Stimulated activated CD4-positive, alpha-beta T cell treated with anti-CD3 and anti-CD28 coated beads, Interleukin-15, amount 100 ng/mL, for 1 hour (primary cell): ENCODE results near the gene OXNAD1.

Source experiments
- DNase-seq, 2 donors: peaks; one replicate each; pipeline ENCODE4 v3.0.0-alpha.2; 2020; ENCODE audit warnings: low read depth in 1 of 2, low spot score in 1 of 2

The OXNAD1 gene

DNA sequence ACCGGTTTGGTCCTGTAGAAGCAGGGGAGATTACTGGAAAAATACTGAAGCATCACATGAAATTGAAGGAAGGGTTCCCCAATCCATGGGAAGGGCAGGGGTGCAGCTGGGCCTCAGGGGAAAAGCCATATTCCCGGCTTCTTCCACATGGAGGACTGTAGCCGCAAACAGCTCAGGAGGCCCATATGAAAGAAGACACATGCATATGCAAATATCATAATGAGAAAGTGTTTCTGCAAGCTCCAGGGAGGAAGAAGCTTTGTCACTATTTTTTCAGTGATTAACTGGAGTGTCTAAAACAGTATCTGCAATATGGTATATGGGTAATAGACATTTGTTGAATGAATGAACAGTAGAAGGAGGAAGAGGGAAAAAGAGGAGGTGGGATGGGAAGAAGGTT is 19.4 kb upstream of the OXNAD1 start:
- no peak for DNase-seq

DNA sequence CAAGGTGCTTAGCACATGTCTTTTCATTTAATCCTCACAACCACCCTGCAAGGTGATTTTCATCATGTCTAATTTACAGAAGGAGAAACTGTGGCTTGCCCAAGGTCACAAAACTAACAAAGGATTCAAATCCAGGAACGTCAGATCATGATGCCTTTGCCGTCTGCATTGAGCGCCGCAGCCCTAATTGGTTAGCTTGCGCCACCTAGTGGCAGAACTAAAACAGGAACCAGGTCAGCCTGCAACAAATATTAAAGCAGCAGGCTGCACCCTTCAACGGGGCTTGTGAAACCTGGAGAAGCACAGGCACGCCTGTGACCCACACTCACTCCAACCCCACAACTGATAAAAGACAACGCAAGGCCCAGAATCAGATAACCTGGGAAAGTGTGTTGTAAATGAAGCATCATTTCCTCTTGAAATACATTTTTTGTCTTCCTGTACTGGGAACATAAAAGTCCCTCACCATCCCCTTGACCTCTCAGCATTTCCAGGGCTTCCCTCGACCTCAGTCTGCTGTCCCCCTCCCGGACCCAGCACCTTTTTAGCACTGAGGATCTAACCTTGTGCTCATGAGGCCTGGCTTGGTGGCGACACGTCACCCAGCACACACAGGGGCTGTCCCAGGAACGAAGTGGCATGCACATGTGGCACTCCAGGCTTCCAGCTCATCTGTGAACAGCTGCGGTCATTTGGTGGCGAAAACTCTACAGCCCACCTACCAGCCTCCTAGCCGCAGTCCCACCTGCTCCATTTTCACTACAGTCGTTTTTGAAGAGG is 17.5 kb upstream of the OXNAD1 start:
- peak; percentile 40 to 52 for DNase-seq

DNA sequence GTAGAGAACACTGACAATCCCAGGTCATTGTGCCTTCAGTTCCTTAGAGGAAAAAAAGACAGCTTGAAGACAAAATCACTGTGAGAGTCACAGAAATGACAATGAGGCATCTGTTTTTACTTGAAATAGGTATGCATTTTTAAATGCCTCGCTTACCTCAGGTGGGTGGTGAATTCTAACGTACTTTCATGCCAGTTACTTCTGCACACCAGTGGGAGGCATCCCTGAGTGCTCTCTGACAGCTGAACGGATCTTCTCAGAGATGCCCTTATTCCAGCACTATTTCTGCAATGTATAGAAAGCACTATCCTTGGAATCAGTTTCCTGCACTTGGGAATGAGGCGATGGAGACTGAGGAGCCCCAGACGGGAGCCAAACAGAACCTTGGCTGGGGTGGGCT is 16.5 kb upstream of the OXNAD1 start:
- DNase-seq = no peak

DNA sequence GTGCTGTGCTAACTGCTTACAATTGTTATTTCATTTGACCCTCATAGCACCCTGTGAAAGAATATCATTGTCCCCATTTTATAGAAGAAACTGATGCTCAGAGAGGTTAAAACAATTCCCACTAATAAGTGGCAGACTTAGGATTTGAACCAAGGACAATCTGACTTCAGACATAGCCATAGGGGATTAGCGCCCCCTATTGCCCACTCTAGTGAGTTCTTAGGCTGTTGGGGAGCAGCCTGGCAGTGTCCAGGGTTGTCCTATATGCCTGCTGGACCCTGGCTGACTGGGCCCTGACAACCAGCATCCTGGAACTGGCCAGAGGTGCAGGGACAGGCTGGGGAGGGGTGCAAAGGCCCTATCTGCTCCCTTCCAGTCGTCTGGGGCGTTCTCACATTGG is 15.7 kb upstream of the OXNAD1 start:
- no peak for DNase-seq

DNA sequence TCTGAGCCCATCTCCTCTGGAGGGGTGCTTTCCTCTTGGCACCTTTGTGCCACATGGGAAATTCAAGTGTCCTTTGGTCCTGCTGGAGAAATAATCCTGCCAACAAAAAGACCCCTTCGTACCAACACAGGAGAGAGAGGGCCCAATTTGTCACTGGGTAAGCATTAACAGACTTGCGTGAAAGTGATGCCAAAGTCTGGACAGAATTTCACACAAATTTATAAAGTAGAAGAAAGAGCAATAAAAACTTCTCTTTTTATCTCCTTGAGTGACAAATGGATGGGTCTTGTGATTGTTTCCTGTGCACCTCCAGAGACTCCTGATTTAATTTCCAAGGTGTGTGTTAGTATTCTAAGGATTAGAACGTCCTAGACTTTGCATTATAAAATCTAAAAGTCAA is 15.1 kb upstream of the OXNAD1 start:
- no peak for DNase-seq

DNA sequence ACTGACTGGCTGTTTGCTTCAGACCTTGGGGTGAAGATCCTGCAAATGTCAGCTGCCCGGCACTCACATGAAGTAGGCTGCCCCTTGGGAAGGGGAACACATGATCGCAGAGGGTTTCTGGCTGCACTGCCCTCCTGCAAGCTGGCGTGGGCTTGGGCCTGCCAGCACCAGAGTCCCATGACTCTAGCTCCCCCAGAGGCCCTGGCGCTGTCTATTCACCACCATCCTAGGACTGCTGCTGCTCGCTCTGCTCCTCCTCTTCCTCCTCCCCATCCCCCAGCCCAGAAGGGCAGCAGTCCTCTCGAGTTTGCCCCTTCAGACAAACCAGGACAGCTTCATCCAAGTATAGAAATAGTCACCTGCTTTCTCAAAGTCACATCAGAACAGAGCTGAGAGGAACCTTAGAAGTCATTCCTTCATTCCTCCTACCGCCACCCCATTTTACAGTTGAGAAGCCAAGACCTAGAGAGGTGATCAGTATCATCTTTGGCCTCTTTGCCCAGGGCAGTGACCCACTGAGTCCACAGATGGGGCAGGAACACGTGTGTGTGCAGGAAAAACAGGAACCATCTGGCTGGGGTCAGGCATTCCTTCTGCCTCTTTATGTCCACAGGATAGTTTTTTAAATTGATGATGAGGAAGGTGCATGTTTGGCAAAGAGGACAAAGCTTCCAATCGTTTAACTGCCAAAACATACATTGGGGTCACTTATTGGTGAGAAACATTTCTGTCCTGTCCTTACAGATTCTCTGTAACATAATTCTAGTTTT is 13.5 kb upstream of the OXNAD1 start:
- no peak for DNase-seq

DNA sequence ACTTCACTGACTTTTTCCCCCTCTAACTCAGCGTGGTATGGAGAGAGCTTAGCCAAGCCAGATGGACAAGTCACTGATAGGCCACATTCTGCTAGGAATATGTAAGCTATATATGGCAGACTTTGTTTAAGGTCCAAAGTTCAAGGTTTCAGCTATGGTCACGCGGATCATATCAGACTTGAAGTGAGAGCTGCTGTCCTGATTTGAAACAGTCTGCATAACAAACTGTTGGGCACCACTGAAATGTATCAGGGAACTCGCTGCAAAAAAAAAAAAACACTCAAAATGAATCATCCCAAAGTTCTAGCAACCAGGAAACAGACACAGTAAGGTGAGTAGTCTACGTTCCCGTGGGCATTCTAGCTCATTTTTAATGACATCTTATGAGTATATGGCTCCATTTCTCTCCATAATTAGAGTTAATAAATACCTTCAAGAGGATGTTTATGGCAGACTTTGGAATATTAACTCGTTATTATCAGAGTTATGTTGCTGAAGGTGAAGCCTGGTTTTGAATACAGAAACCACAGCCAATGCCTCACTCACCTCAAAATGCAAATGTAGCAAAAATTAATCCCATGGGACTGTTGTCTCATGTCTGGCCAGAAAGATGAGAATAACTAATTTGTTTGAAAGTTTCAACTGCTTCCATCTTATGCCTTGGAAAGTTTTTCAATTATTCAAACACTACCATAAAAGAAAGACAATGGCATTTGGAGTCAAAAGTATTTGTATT is 12.6 kb upstream of the OXNAD1 start:
- DNase-seq = no peak

DNA sequence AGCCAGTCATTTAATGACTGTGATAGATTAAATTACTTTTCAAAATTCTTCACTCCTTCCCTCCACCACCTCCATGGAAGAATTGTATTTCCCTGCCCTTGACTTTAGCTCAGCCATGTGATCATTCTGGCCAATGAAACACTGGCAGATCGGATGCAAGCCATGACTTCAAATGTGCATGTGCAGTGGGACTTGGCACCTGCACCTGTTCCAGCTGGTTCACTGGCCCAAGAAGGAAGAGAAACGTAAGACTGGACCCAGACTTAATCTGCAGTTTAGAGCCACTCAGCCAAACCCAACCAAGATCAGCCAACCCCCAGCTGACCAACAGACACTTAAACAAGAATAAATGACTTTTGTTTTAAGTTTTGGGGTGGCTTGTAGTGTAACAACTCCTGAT is 12.0 kb upstream of the OXNAD1 start:
- DNase-seq = no peak

DNA sequence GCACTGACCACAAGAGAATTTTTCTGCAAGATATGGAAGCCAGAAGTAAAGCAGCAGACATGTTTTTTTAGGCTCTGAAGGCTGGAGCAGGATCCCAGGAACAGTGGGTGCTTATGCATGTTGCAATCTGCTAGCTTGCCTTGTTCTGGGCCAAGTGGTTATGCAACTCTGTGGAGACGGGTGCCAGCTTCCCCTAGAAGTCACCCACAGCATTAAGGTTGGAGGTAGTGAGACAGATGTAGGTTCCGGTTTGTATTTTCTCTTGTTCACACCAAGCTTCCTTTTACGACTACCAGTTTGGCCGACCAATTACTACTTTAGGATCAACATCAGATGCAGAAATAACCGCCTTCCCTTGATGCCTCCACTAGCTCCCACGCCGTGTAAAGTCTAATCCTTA is 11.4 kb upstream of the OXNAD1 start:
- no peak for DNase-seq

DNA sequence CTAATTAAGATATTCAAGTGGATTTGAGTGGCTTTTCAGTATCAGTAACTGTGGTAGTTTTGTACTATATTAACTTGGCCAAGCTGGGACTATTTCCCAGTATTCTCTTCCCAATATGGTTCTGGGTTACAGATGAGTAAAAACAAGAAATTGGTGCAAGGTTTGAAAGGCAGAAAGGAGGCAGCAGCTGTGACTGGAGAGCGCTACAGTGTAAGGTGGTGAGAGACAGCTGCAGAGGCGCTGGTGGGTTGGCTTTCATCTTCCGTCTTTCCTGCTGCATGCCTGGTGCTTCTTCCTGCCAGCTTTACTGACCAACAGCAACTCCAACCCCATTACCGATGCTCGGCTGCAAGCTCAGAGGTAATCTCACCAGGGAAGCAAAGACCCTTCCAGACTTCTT is 10.1 kb upstream of the OXNAD1 start:
- no peak for DNase-seq

DNA sequence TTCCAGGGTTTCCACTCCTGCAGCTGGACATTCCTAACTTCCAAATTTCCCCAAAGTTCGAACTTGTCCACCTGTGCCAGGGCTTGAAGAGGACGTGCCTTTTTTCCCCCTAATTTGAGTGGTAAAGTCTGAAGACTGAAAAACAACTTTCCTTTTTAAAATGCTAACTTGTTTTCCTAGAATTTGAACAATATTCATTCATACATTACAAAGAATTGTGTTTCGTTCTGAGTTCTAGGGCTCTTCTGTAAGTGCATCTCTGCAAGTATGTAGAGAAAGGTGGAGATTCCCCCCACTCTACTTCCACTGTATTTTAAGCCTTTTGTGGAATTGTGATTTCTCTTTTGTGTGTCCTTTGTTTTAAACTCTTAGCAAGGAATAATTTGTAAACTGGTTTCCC is 9.7 kb upstream of the OXNAD1 start:
- DNase-seq = no peak

DNA sequence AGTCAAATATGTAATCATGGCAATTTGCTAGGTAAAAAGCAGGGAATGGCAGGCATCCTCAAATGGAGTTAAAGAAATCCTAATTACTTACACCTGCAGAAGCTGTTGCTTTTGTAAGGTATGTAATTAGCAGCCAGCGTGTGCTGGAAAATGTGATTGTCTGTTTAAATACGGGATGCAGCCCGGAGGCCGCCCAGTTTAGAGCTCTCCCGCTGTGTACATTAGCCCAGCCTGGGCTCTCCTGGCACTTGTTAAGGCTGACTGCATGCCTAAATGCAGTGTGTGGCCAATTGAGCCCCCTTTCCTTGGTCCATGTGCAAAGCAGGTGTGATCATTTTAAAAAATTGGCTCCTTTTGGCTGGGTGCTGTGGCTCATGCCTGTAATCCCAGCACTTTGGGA is 9.3 kb upstream of the OXNAD1 start:
- DNase-seq = no peak

DNA sequence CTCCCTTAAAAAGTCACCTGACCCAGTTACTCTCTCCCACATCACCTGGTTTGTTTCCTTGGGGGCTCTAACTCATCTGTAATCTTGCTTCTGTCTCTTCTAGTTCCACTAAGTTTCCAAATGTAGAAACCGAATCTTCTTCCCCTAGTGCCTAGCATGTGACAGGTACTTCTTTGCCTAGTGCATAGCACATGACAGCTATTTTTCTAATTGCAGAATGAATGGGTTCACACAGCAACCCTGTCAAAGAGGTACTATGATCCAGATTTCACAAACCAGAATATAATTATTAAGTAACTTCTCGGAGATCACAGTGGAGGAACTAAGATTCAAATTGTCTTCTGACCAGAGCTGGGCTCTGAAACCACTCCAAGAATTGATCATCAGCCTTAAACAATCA is 7.7 kb upstream of the OXNAD1 start:
- DNase-seq = no peak

DNA sequence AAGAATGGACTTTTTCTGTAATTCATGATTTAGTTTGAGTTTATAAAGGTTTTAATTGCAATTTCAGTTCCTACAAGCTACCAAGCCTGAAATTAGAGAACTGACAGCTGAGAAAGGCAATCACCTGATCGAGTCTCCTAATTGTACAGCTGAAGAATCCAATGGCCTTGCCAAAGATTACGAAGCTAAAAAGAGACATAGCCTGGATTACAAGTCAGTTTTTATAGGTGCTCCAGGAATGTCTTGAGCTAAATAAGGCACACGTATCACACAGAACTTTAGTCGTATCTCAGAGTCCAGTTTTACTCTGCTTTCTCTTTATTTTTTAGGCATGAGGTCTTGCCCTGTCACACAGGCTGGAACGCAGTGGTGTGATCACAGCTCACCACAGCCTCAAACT is 6.8 kb upstream of the OXNAD1 start:
- DNase-seq = no peak

DNA sequence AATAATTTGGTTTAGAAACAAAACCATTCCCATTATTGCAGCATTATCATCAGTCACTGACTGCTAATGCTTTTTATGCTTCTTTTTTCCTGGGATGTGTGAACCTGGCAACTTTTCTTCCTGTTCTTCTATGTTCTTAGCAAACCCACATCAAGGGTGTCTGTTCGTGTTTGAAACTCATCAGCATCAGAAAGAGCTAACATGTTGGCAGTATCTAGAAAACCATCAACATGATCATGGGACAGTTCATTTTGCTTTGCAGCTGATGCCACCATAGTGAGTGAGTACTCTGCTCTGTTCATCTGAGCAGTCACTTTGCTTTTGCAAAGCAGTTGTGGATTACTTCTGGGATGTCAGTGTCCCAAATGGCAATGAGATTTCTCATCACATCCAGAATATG is 6.1 kb upstream of the OXNAD1 start:
- DNase-seq = no peak

DNA sequence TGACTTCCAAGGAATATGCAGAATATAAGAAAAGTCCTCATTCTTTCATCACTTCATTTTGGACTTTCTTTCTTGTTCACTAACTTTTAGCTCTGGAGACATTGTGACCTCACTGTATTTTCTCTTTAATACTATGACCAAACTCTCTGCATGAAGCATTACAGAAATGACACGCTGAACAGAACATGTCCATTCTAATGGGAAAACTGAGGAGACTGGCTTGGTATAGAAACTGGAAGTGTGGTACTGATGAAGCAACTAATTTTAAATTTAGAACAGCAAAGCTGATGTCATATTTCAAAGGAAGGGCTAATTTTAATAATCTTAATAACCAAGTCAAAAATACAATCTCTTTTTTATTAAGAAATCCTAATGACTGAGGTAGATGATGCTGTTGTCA is 5.0 kb upstream of the OXNAD1 start:
- no peak for DNase-seq

DNA sequence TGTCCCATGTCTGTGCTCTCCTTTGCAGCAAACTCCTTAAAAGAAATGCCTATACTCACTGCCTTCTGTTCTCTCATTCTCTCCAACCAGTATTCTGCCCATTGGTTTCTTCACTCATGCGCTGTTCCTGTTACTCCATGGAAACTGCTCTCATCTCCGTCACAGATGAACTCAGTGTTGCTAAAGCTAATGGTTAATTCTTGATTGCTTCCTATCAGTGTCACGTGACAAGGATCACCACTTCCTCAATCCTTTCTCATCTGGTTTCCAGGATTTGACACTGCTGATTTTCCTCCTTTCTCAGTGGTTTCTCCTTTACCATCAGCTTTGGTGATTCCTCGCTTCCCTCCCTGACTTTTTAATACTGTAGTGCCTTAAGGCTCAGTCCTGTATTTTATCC is 2.8 kb upstream of the OXNAD1 start:
- DNase-seq = no peak

DNA sequence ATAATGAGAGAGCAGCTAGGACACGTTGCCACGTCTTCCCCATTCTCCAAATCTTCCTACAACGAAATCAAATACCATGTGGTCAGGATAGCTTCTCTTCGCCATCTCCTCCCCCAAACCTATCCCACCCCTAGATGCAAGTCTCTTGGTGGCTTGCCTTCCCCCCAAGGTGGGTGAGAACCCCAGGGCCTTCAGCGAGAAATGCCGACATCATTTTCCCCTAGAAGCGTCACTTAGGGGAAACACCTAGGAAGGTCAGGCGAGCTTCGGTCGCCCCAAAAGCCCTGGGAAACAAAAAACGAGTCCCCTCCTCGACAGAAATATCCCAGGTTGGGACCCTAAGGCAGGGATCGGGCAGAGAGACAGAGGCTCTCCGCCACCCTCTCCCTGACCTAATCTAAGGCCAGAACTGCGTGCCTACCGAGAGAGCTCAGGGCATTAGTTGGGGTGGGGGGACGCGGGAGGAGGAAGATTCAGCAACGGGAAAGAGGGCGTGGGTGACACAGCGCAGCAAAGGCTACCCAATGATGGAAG is 771 bp upstream of the OXNAD1 start:
- DNase-seq = no peak

DNA sequence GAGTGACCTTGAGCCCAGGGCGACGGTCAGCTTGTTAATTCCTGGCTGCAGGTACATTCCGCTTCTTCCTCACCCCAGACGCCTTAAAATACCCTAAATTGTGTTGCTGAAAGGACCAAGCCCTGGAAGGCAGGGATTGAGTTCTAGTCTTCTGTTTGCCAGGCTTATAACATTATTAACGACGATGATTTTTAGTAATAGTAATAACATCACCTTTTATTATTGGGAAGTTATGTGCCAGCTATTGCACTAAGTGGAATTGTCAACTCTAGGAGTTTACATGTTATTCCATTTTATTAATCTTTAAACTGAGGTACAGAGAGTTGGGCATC is 409 bp downstream of the OXNAD1 start:
- DNase-seq = no peak

DNA sequence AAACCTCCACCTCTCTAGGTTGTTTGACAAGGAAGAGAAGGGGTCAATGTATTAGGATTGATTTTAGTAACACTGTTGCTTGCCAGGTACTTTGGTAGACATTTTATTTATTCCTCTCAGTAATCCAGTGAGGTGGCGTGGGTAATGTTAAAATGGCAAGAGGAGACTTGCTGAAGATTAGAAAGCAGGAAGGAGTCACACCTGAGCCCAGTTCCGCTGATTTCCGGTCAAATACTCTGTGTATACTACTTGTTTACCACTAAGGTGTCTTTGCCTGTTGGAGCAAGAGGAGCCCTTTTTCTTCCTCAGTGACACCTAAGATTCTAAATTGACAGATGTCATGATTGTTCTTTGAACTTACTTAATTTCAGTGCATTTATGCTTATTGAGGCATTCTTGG is 1.7 kb downstream of the OXNAD1 start:
- DNase-seq = no peak

DNA sequence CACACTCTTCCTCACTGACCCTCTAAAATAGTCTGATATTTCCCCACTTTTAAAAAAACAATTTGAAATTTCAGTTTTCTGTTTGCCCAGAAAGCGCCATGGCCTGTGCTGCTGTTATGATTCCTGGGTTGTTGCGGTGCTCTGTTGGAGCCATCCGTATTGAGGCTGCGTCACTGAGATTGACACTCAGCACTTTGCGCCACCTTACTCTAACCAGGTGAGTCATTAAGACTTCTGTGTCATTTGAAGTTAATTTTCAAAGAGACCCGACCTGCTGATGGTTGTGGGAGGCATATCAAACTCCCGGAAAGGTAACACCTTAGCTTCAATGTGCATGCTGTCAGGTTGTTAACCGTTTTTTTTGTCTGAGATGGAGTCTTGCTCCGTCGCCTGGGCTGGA is 5.8 kb downstream of the OXNAD1 start:
- no peak for DNase-seq

DNA sequence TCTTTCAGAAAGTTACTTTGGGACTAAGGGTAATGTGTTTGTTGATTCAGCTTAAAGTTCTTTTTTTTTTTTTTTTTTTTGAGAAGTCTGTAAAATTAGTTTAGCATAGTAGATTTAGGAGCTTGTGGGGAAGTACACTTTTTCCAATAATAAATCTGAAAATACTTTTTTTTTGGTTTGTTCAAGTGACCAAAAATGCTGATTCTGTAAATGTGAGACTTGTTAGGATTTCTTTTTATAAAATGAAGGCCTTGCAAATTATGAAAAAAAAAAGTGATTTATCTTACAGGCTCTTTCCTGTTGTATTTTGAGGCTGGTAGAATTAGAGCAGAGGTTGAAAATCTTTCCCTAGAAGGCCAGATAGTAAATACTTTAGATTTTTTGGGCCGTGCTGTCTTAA is 7.6 kb downstream of the OXNAD1 start:
- DNase-seq = no peak
